ENCODE data around the gene ANGPTL2.
"Not testable (repeated sequence)": the region's sequence is repeated elsewhere in the genome, so short reads cannot be mapped to it uniquely, and the experiment has no call there.

Gene ANGPTL2, protein sequence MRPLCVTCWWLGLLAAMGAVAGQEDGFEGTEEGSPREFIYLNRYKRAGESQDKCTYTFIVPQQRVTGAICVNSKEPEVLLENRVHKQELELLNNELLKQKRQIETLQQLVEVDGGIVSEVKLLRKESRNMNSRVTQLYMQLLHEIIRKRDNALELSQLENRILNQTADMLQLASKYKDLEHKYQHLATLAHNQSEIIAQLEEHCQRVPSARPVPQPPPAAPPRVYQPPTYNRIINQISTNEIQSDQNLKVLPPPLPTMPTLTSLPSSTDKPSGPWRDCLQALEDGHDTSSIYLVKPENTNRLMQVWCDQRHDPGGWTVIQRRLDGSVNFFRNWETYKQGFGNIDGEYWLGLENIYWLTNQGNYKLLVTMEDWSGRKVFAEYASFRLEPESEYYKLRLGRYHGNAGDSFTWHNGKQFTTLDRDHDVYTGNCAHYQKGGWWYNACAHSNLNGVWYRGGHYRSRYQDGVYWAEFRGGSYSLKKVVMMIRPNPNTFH

DNA sequence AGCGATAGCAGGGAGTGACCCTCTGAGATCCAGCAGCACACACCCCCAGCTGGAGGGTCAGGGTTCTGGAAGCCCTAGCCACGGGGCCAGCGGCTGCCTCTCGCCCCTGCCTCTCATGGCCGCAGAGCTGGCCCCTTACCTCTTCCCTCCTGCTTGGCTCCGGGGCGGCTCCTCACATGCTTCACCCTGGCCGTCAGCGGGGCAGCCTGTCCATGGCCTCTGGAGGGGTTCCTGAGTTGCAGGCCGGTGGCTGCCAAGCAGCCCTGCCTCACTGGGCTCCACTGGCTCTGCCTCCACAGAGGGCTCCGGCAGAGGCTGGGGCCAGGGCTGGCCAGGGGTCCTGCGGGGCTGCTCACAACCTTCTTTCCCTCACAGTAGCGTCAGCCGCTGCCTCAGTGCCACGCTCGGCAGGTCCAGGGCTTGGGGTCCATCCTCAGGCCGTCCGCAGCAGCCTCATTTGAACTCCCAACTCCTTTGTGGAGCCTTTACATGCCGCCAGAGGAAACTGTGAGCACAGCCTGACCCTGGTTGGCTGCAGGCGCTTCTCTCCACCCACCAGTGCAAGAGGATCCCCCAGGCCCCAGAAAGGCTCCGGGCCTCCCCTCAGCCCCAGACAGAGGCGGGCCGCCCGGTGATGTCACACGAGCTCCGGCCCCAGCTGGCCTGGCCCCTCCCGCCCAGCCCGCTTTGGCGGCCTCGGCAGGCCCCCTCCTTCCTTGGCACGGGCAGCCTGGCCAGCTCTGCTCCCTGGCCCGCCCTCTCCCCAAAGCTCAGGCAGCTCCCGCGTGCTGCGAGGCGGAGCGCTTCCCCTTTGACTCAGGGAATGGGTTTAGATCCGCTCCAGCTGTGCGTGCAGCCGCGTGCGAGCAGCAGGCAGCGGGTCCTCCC is at the start of gene ANGPTL2:
Gene ANGPTL2 (minus strand): TSS at position 460 of the 888 bp plus-strand sequence. CDS start 13,904 bp downstream, outside the sequence.
- TF ChIP-seq, protein P1, sequence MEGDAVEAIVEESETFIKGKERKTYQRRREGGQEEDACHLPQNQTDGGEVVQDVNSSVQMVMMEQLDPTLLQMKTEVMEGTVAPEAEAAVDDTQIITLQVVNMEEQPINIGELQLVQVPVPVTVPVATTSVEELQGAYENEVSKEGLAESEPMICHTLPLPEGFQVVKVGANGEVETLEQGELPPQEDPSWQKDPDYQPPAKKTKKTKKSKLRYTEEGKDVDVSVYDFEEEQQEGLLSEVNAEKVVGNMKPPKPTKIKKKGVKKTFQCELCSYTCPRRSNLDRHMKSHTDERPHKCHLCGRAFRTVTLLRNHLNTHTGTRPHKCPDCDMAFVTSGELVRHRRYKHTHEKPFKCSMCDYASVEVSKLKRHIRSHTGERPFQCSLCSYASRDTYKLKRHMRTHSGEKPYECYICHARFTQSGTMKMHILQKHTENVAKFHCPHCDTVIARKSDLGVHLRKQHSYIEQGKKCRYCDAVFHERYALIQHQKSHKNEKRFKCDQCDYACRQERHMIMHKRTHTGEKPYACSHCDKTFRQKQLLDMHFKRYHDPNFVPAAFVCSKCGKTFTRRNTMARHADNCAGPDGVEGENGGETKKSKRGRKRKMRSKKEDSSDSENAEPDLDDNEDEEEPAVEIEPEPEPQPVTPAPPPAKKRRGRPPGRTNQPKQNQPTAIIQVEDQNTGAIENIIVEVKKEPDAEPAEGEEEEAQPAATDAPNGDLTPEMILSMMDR (IDR thresholded peaks at IDR 0.05; ENCODE audit: low read length, missing control alignments): no peak
- peak; percentile 97 for DNase-seq (ENCODE audit: low read depth)
- H3K4me3 ChIP-seq (replicated peaks; ENCODE audit: low read depth, low read length): peak within 1 kb of the TSS; percentile 61

DNA sequence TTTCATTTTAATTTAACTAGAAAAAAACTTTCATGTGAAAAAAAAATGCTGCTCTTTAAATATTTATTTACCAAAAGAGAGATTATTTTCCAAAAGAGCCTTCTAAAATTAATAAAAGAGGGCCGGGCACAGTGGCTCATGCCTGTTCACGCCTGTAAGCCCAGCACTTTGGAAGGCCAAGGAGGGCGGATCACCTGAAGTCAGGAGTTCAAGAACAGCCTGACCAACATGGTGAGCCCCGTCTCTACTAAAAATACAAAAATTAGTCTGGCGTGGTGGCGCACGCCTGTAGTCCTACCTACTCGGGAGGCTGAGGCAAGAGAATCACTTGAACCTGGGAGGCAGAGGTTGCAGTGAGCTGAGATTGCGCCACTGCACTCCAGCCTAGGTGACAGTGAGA is 48.9 kb upstream of the ANGPTL2 start:
- not testable (repeated sequence) for DNase-seq (ENCODE audit: low read depth); H3K4me3 ChIP-seq (replicated peaks; ENCODE audit: low read depth, low read length)

DNA sequence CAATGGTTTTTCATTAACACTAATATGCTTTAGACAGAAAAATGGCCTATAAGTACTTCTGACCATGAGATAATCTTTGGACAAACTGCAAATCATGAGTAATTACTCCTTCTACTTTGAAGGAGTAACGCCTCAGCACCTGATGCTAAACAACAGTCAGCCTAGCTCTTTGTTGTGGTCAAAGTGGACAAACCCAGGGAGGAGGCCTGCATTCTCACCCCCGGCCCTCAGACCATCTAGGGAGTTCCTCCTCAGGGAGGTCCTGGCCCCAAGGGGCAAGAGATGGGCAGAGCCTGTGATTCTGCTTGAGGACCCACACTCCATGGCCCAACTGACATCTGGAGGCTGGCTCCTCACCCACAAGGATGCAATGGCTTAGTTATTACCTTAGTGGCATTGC is 48.2 kb upstream of the ANGPTL2 start:
- TF ChIP-seq, protein P1 (IDR thresholded peaks at IDR 0.05; ENCODE audit: low read length, missing control alignments): no peak

DNA sequence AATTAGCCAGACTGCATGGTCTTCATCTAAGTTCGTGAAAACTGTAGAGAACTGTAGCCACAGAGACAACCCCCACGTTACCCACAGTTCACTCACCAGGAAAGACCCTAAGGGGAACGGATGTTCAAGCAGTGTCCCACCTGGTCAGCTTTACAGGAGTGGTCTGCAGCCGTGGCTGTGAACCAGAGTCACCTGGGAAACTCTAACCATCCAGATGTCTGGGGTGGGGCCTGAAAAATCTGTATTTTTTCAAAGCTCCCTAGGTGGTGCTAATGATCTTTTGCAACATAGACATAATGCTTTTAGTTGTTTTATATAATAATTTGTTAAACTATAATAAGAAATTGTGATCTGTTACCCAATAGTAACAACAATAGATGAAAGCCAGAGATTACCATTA is 47.7 kb upstream of the ANGPTL2 start:
- DNase-seq (ENCODE audit: low read depth): no peak
- no peak overlapping the region for H3K4me3 ChIP-seq (replicated peaks; ENCODE audit: low read depth, low read length)
- TF ChIP-seq, protein P1 (IDR thresholded peaks at IDR 0.05; ENCODE audit: low read length, missing control alignments): no peak

More for the DNA sequence above, 48.2 kb upstream of the ANGPTL2 start:
- no peak overlapping the region for H3K4me3 ChIP-seq (replicated peaks; ENCODE audit: low read depth, low read length)
- no peak for DNase-seq (ENCODE audit: low read depth)

DNA sequence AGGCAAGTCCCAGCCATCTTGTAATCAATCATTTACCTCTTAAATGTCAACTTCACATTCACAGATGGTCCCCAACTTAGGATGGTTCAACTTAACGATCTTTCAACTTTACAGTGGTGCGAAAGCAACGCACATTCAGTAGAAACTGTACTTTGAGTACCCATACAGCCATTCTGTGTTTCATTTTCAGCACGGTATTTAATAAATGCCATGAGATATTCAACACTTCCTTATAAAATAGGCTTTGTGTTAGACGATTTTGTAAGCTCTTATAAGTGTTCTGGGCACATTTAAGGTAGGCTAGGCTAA is 47.1 kb upstream of the ANGPTL2 start:
- H3K4me3 ChIP-seq (replicated peaks; ENCODE audit: low read depth, low read length): no peak overlapping the region
- DNase-seq (ENCODE audit: low read depth): no peak
- TF ChIP-seq, protein P1 (IDR thresholded peaks at IDR 0.05; ENCODE audit: low read length, missing control alignments): no peak

DNA sequence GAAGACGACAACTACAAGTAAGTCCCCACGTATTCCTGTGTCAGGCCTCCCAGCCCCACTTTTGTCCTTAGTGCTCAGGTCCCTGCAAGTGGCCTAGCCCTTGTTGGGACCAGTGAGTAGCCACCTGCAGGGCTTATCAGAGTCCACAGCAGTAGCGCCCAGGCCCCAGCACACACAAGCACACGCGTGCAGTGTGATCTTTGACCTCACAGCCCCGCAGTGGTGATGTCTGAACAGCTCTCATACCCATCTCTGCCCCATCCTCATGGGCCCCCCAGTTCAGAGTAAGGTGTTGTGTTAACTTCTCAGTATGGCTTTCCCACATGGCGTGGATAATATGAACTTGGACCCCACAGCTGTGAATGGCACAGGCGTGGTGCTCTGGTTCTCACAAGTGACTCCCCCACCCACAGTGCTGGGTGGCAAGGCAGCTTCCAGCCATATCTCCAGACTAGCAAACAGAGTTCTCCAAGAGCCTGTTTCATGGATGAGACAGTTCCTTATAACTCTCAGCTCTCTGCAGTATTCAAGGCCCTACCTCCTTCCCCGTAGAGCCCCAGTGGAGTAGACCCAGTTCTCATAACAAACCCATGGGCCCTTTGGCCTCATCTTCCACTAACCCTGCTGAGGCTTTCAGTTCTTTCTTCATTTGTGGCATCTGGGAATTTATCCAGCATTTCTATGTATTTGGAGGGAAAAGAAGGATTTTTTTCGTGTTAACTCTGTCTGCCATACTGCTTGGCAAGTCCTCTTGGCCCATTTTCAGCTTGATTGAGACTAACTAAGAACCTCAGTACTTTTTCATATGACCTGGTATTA is 46.5 kb upstream of the ANGPTL2 start:
- TF ChIP-seq, protein P1 (IDR thresholded peaks at IDR 0.05; ENCODE audit: low read length, missing control alignments): no peak
- no peak for DNase-seq (ENCODE audit: low read depth)
- H3K4me3 ChIP-seq (replicated peaks; ENCODE audit: low read depth, low read length): no peak overlapping the region

Measured in fibroblast of pulmonary artery (primary cell).